K562 (cell line): ENCODE results near the gene IMP4. TPM values are rescaled to one million over a fixed set of nuclear protein-coding genes. Genes with fewer than 3 reads are reported as not detected.
A peak's percentile ranks its signal among the peaks of the same experiment; 100 is the strongest.

Experiments
- CCAR2 ChIP-seq: fragments of 200-400 bp; formaldehyde crosslinking; IDR thresholded peaks from 2 replicates; pipeline ENCODE4 v1.6.1; 2017; ENCODE audit warnings: mild to moderate bottlenecking, low read depth, low read length
- CEBPZ ChIP-seq: fragments of 150-350 bp; IDR thresholded peaks from 2 replicates; pipeline ENCODE4 v1.6.1; 2014; ENCODE audit warnings: low read depth, mild to moderate bottlenecking, low read length, borderline replicate concordance
- ELF4 ChIP-seq: fragments of 450-650 bp; formaldehyde crosslinking; IDR thresholded peaks from 2 replicates; pipeline ENCODE4 v1.4.0; 2022; ENCODE audit warnings: missing genetic modification characterization
- ETV1 ChIP-seq: fragments of 450-650 bp; conservative IDR thresholded peaks from 2 replicates; pipeline ENCODE4 v1.6.1; 2016; ENCODE audit warnings: missing genetic modification characterization, control low read depth, low read depth, missing compliant biosample characterization
- GABPA ChIP-seq: fragments of 200-800 bp; sonication (Bioruptor generic); conservative IDR thresholded peaks from 2 replicates; pipeline ENCODE4 v1.6.1; 2016; ENCODE audit warnings: low read depth, missing genetic modification characterization, missing compliant biosample characterization
- GATAD2B ChIP-seq: fragments of 450-650 bp; IDR thresholded peaks from 2 replicates; pipeline ENCODE4 v1.6.1; 2017; ENCODE audit warnings: mild to moderate bottlenecking, borderline replicate concordance
- HLTF ChIP-seq: fragments of 450-650 bp; IDR thresholded peaks from 2 replicates; pipeline ENCODE4 v1.6.1; 2016
- HMG20A ChIP-seq: fragments of 450-650 bp; formaldehyde crosslinking; conservative IDR thresholded peaks from 2 replicates; pipeline ENCODE4 v1.4.0; 2020; ENCODE audit warnings: mild to moderate bottlenecking, mixed read lengths
- NCOA6 ChIP-seq: fragments of 450-650 bp; IDR thresholded peaks from 2 replicates; pipeline ENCODE4 v1.6.1; 2017; ENCODE audit warnings: mild to moderate bottlenecking
- NR2F6 ChIP-seq: fragments of 450-650 bp; formaldehyde crosslinking; IDR thresholded peaks from 2 replicates; pipeline ENCODE4 v1.4.0; 2020; ENCODE audit warnings: mild to moderate bottlenecking
- PCBP2 ChIP-seq: fragments of 200-400 bp; formaldehyde crosslinking; IDR thresholded peaks from 2 replicates; pipeline ENCODE4 v1.6.1; 2018; ENCODE audit warnings: low read length, low read depth, mild to moderate bottlenecking, moderate library complexity; ENCODE audit not compliant: poor library complexity, severe bottlenecking
- POLR2A ChIP-seq: fragments of 450-650 bp; conservative IDR thresholded peaks from 2 replicates; pipeline ENCODE4 v1.6.1; 2016
- PYGO2 ChIP-seq: fragments of 450-650 bp; IDR thresholded peaks from 2 replicates; pipeline ENCODE4 v1.6.1; 2016; ENCODE audit warnings: mild to moderate bottlenecking, missing genetic modification characterization, moderate library complexity, missing compliant biosample characterization
- RBBP5 ChIP-seq: fragments of 200-600 bp; sonication (generic); IDR thresholded peaks from 2 replicates; pipeline ENCODE4 v1.6.1; 2012; ENCODE audit warnings: borderline replicate concordance, mild to moderate bottlenecking, low read length, control low read depth, inconsistent platforms; ENCODE audit not compliant: insufficient read depth, poor library complexity, severe bottlenecking
- STAG1 ChIP-seq: sonication (generic); formaldehyde crosslinking; IDR thresholded peaks from 2 replicates; pipeline ENCODE4 v1.5.0; 2020; ENCODE audit warnings: missing genetic modification reagents, borderline replicate concordance
- TFAM ChIP-seq: fragments of 250-450 bp; sonication (Bioruptor Pico); conservative IDR thresholded peaks from 2 replicates; pipeline ENCODE4 v1.5.0; 2021; ENCODE audit warnings: mild to moderate bottlenecking, moderate library complexity
- TOE1 ChIP-seq, 2 experiments: fragments of 450-650 bp in 1 of 2; sonication (generic) in 1 of 2; formaldehyde crosslinking in 1 of 2; IDR thresholded peaks; 2 replicates each; pipeline versions ENCODE4 v1.7.1 to v1.8.0; 2016 to 2022; ENCODE audit warnings: borderline replicate concordance in 2 of 2, mild to moderate bottlenecking in 2 of 2, antibody characterized with exemption in 1 of 2, inconsistent platforms in 1 of 2, low read depth in 1 of 2, missing genetic modification reagents in 1 of 2, moderate library complexity in 1 of 2
- ZC3H4 ChIP-seq: sonication (generic); formaldehyde crosslinking; IDR thresholded peaks from 2 replicates; pipeline ENCODE4 v1.9.0; 2021; ENCODE audit warnings: missing genetic modification reagents, borderline replicate concordance
- ZFP91 ChIP-seq: sonication (generic); formaldehyde crosslinking; IDR thresholded peaks from 2 replicates; pipeline ENCODE4 v1.8.0; 2022; ENCODE audit warnings: mild to moderate bottlenecking, missing genetic modification reagents
- polyA plus RNA-seq, 8 experiments: library from polyadenylated mRNA; depleted of rRNA in 4 of 8; stranded (reverse) in 5 of 8; unstranded in 3 of 8; fragments of >200 nt; fragmentation: Nextera tagmentation in 2 of 8; fragmentation: Illumina TruSeq in 1 of 8; extraction: Ambion mirVana in 2 of 8; extraction: Trizol in 1 of 8; gene quantifications; 2 replicates each; pipeline versions ENCODE4 v1.2.1 to v1.2.3, GENCODE V29; 2011 to 2014; ENCODE audit warnings: inconsistent platforms in 1 of 8, missing spikeins in 1 of 8
- total RNA-seq, 7 experiments: library from RNA; depleted of rRNA in 6 of 7; stranded (reverse); fragments of >200 nt in 6 of 7; fragmentation: Illumina TruSeq in 2 of 7; extraction: Trizol in 2 of 7; gene quantifications; 2 replicates each; pipeline versions ENCODE4 v1.2.1 to v1.2.3, GENCODE V29; 2011 to 2021; ENCODE audit warnings: low replicate concordance in 1 of 7
- TF ChIP-seq, protein P1 (sequence below): fragments of 250-450 bp; sonication (Bioruptor Pico); IDR thresholded peaks from 2 replicates; pipeline ENCODE4 v1.5.1; 2021; ENCODE audit warnings: mild to moderate bottlenecking

IMP4 gene
- total and polyA plus RNA-seq, 9 of the 15 experiments (the other 6 are each of a cell fraction or from before 2014, with no cell fraction given): 35.4 to 209 (median 100.0) TPM

- no peak for TF ChIP-seq ELF4 (CRISPR knock-in tag)
- no peak for TF ChIP-seq NCOA6
- peak; percentile 83; the same call in 1 of the 2 replicates for TF ChIP-seq GATAD2B
- TF ChIP-seq, protein P1, sequence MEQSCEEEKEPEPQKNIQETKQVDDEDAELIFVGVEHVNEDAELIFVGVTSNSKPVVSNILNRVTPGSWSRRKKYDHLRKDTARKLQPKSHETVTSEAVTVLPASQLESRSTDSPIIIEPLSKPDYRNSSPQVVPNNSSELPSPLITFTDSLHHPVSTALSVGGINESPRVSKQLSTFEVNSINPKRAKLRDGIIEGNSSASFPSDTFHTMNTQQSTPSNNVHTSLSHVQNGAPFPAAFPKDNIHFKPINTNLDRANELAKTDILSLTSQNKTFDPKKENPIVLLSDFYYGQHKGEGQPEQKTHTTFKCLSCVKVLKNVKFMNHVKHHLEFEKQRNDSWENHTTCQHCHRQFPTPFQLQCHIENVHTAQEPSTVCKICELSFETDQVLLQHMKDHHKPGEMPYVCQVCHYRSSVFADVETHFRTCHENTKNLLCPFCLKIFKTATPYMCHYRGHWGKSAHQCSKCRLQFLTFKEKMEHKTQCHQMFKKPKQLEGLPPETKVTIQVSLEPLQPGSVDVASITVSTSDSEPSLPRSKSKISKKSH (CRISPR knock-in tag): no peak
- no peak for TF ChIP-seq STAG1
- TF ChIP-seq RBBP5: peak; percentile 89
- TF ChIP-seq PYGO2 (tag): no peak
- no peak for TF ChIP-seq TFAM (CRISPR knock-in tag)
- TF ChIP-seq TOE1 (IDR thresholded peaks at IDR 0.05; ENCODE audit: borderline replicate concordance): no peak
- TF ChIP-seq TOE1 (CRISPR knock-in tag; IDR thresholded peaks at IDR 0.05; ENCODE audit: borderline replicate concordance, low read depth): no peak
- no peak for TF ChIP-seq CEBPZ
- TF ChIP-seq GABPA (tag): peak; percentile 74
- 0 out of 2 replicates have a peak, but pooled peaks have one; percentile 7 for TF ChIP-seq ZFP91 (CRISPR knock-in tag)
- no peak for TF ChIP-seq PCBP2
- no peak for TF ChIP-seq ZC3H4 (CRISPR knock-in tag)
- no peak for TF ChIP-seq NR2F6 (CRISPR knock-in tag)
- peak; percentile 77 for TF ChIP-seq POLR2A
- TF ChIP-seq HMG20A: no peak
- TF ChIP-seq ETV1 (tag): peak; percentile 87
- no peak for TF ChIP-seq HLTF
- no peak for TF ChIP-seq CCAR2
Observed at GRCh38 chr2:130372055-130372832, 29.5 kb downstream of the IMP4 start (continued).
